Measurements from ENCODE around the gene RPS16.
A peak's percentile ranks its signal among the peaks of the same experiment; 100 is the strongest.
"Not testable (repeated sequence)": the region's sequence is repeated elsewhere in the genome, so short reads cannot be mapped to it uniquely, and the experiment has no call there.

Gene RPS16

GRCh38 chr19:39435499-39436349 lies at the start of gene RPS16:
RPS16 (minus strand) TSS chr19:39435949; CDS start chr19:39435895, 54 bp downstream.
- DNase-seq = peak; percentile 98

DNA sequence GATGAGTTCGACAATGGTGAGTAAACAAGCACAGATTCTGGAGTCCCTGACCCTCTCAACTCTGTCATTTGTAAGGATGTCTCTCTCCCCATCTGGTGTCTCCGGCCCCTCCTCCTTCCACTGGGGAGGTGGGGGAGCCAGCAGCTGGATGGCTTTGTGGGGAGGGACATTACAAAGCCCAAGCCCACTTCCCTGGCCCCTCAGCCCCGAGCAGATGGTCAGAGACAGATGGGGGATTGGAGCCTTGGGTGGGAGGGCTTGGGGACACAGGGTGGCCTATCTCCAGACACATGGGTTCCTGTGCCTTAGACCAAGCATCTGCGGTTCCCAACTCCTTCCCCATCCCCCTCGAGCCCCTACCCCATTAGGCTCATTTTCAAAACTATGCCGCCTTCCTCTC lies 47.4 kb upstream of the RPS16 start:
- no peak for DNase-seq

DNA sequence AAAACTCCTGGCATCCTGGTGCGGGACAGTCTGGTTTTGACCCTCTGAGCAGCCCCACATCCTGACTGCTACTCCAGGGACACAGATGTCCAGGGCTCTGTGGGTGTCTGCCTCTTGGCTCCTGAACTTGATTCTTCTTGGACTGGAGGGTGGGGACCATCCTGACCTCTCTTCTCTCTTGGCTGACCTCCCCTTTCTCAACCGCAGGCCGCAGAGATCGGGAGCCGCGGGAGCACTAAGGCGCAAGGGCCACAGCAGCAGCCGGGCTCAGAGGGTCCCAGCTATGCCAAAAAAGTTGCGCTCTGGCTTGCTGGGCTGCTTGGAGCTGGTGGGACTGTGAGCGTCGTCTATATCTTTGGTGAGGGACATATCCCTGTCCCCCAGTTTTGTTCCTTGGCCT lies 45.9 kb upstream of the RPS16 start:
- no peak for DNase-seq

DNA sequence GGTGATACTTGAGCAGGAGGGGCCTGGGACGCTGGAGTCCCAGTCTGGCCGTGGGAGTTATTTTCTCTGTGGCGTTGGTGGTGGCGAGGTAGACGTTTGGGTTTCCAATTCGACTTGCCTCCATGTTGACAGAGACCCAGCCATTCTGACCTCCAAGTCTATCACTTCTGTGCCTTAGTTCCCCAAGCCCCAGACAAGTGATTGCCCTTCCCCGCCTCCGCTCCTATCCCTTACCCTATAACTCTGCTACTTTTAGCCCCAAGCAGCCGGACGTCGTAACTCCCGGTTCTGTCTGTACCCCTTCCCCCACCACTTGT lies 45.4 kb upstream of the RPS16 start:
- DNase-seq = no peak

DNA sequence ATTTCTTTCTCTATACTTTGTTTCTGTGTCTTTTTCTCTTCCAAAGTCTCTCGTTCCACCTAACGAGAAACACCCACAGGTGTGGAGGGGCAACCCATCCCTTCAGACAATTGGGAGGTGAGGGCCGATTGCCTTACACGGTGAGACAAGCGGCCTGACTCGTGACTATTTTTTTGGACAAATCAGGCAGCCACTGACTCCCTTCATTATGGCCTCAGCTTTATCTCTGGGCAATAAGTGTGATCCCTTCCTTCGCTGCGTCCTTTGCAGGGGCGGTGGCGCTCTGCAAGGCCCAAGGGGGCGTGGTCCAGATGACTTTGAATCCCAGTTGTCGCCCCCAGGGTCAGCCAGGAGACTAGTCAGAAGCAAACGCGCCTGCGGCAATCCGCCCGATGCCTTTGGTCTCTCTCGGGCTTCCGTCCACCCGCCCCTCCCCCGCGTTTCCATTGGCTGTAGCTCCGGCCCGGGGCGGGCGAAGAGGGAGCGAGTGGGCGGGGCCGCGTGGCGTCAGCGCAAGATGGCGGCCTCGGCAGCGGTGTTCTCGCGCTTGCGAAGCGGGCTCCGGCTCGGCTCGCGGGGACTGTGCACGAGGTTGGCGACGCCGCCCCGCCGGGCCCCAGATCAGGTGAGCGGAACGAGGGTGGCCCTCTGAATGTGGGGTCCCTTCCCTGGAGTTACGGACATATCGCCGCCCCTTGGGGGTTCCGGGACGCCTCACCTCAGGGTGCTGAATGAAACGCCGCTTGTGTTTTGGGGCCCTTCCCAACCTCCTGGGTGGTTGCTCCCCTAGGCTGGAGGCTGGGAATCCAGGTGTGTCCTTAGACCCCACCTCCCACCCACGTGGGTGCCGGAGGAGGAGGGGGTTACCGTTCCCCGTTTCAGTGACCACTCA lies 44.8 kb upstream of the RPS16 start, which contains the start of gene TIMM50:
TSS of gene TIMM50 (plus strand) at position 502 of the 892 bp plus-strand sequence. CDS start at position 518, 16 bp downstream.
- peak; percentile 93 for DNase-seq

GRCh38 chr19:39479916-39480315 lies 44.2 kb upstream of the RPS16 start:
- no peak for DNase-seq

DNA sequence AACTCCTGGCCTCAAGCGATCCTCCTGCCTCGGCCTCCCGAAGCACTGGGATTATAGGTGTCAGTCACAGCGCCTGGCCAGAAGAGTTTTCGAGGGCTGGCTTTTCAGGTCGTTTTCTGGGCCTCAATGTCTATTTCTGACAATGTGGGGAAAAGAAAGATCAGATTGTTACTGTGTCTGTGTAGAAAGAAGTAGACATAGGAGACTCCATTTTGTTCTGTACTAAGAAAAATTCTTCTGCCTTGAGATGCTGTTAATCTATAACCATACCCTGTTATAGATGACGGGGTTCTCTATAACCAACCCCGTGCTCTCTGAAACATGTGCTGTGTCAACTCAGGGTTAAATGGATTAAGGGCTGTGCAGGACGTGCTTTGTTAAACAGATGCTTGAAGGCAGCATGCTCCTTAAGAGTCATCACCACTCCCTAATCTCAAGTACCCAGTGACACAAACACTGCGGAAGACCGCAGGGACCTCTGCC lies 43.6 kb upstream of the RPS16 start:
- DNase-seq = not testable (repeated sequence)

GRCh38 chr19:39475748-39476147 lies 40.0 kb upstream of the RPS16 start:
- DNase-seq = no peak

DNA sequence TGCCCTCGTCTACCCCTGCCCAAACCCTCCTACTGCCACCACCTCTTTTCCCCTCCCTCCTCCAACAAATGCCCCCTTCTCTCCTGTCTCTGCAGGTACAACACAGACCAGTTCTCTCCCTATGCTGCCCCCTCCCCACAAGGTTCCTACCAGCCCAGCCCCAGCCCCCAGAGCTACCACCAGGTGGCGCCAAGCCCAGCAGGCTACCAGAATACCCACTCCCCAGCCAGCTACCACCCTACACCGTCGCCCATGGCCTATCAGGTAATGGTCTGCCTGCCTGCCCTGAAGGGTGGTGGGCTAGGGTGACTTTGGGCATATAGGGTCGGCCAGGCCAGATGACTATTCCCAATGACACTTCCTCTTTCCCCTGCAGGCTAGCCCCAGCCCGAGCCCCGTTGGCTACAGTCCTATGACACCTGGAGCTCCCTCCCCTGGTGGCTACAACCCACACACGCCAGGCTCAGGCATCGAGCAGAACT lies 38.4 kb upstream of the RPS16 start:
- DNase-seq = peak; percentile 17

DNA sequence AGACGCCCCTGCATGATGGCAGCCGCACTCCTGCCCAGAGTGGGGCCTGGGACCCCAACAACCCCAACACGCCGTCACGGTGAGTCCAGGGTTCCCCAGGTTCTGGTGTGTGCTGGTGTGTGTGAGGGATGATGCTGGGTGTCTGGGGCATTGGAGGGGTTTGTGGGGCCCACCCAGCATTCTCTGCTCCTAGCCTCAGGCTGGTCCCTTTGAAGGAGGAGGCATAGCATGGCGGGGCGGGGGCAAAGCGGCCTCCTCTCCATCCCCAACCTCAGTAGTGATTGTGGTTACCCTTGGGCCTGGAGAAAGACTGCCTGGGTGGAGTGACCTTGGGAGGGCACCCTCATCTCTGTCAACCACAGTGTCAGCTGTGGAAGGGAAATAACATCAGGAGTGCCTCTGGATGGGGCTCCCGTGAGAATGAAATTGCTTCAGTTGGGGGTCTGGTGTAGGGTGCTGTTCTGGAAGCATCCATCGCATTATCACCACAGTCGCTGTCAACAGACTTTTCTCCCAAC lies 37.8 kb upstream of the RPS16 start:
- no peak for DNase-seq

DNA sequence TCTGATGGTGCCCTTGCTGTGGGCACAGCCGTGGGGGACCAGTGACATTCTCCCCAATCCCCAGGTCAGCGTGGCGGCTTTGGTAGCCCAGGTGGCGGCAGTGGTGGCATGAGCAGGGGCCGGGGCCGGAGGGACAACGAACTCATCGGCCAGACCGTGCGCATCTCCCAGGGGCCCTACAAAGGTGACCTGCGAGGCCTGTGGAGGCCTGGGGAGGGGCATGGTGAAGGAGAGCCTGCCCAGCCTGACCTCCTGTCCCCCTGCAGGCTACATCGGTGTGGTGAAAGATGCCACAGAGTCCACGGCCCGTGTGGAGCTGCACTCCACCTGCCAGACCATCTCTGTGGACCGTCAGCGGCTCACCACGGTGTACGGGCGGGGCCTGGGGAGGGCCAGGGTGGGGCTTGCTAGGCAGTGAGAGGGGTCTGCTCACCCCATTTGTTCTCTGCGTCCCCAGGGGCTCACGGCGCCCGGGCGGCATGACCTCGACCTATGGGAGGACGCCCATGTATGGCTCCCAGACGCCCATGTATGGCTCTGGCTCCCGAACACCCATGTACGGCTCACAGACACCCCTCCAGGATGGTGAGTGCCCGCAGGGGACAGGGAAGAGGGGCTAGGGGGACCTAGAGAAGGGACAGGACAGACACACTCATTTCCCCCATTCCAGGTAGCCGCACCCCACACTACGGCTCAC lies 37.1 kb upstream of the RPS16 start:
- no peak for DNase-seq

- no peak for DNase-seq
Observed at GRCh38 chr19:39471756-39472536, 36.2 kb upstream of the RPS16 start.

DNA sequence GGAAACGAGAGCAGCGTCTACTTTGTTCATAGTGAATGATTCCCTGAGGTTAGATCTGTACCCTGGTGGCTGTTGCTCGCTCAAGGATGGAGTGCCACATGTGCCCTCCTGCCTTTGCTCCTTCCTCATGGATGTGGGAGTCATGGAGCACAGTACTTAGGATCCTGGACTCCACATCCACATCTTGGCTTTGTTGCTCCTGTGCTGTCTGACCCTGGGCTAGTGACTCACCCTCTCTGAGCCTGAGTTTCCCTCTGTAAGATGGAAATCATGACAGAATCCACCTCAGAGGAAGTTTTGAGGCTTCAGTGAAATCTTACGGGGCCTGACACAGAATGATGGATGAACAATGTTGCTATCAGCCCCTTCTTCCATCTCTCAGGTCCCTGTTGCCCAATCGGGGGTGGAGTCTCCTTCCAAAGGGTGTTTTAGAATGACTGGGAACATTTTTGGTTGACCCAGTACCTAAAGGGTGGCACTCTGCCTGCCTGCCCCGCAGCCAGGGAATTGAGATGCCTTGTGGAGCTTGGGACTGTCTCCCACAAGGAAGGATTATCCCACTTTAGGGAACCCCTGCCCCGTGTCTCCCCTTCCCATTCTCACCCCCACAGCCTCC lies 35.1 kb upstream of the RPS16 start:
- no peak for DNase-seq

GRCh38 chr19:39469567-39469966 lies 33.8 kb upstream of the RPS16 start:
- DNase-seq = no peak

- DNase-seq = no peak
Observed at GRCh38 chr19:39469036-39469435, 33.3 kb upstream of the RPS16 start.

- DNase-seq = no peak
Observed at GRCh38 chr19:39467941-39468340, 32.2 kb upstream of the RPS16 start.

DNA sequence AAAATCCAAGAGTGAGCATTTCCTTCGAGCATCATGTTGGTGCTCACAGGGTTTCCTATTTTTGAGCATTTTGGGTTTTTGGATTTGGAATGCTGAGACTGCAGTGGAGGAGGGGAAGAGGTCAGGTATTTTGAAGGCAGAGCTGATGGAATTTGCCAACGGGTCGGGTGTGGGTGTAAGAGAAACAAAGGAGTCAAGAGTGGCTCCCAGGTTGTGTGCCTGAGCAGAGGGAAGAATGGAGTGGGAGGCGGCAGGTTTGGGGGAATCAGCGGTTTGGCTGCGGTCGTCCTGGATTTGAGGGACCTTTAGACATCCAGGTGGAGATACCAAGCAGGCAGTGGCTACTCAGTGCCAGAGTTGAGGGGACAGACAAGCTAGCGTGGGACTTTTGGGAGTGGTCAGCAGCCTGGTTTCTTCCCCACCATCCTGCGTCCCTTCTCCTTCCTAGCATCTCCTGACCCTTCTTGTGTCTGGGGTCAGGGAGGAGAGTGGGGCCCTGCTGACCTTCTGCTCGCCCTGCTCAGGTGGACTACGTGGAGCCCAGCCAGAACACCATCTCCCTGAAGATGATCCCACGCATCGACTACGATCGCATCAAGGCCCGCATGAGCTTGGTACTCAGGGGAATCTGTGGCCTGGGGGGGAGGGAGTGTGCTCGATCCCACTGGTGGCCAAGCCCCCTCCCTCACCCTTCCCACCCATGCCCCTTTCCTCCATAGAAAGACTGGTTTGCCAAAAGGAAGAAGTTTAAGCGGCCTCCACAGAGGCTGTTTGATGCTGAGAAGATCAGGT lies 30.4 kb upstream of the RPS16 start:
- DNase-seq = no peak

DNA sequence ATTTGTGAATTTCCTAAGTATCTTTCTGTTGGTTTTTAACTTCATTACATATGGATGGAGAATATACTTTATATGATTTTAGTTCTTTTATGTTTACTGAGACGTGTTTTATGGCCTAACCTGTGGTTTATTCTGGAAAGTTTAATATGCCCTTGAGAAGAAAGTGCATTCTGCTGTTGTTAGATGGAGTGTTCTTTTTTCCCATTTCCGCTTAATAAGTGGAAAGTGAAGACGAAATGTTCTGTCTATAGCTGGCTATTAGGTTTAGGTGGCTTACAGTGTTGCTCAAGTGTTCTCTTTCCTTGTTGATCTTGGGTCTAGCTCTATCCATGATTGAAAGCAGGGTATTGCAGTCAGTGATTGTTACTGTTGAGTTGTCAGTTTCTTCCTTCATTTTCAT lies 27.7 kb upstream of the RPS16 start:
- DNase-seq = no peak

DNA sequence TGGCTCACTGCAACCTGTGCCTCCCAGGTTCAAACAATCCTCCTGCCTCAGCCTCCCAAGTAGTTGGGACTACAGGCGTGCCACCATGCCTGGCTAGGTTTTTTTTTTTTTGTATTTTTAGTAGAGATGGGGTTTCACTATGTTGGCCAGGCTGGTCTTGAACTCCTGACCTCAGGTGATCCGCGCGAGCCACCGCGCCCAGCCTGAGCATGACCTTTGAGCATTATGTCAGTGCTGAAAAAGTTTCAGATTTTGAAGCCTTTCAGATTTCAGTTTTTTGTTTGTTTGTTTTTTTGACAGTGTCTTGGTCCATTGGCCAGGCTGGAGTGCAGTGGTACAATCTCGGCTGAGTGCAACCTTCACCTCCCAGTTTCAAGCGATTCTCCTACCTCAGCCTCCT lies 15.5 kb upstream of the RPS16 start:
- not testable (repeated sequence) for DNase-seq

- no peak for DNase-seq
Observed at GRCh38 chr19:39449116-39449797, 13.5 kb upstream of the RPS16 start.
